ENCODE data around the gene OLFM1.

DNA sequence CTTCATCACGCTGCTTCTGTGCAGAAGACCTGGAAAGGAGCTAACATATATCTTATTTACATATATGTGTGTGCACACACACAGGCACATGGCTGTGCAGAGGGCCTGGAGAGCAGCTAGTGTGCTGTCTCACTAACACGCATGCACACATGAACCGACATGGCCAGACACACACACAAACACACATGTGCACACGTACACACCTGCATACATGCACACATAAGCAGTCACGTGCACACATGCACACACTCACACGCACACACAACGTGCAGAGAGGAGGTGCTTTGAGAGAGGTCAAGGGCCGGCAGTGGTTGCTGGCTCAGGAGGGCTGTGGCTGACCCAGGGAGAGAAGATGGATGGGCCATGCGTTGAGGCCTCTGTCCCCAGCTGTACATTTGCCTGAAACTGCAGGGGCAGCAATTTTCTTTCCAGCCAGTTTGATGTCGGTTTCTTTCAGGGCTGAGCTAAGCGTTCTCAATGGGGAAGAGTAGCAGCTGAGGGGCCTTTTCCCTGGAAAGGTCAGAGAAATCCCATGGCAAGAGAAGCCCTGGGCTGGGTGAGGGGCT lies 66.7 kb downstream of the OLFM1 start:
- TF ChIP-seq, protein P1, sequence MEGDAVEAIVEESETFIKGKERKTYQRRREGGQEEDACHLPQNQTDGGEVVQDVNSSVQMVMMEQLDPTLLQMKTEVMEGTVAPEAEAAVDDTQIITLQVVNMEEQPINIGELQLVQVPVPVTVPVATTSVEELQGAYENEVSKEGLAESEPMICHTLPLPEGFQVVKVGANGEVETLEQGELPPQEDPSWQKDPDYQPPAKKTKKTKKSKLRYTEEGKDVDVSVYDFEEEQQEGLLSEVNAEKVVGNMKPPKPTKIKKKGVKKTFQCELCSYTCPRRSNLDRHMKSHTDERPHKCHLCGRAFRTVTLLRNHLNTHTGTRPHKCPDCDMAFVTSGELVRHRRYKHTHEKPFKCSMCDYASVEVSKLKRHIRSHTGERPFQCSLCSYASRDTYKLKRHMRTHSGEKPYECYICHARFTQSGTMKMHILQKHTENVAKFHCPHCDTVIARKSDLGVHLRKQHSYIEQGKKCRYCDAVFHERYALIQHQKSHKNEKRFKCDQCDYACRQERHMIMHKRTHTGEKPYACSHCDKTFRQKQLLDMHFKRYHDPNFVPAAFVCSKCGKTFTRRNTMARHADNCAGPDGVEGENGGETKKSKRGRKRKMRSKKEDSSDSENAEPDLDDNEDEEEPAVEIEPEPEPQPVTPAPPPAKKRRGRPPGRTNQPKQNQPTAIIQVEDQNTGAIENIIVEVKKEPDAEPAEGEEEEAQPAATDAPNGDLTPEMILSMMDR (IDR thresholded peaks at IDR 0.05), result no peak
- no peak for TF ChIP-seq POLR2AphosphoS5 (IDR thresholded peaks at IDR 0.05)

Data from breast epithelium (tissue), 3 donors.